Uterus (tissue), 2 donors: ENCODE data around the gene MUC2.

ENCODE experiments used
- POLR2A ChIP-seq, 2 donors: fragments of 450-650 bp; IDR thresholded peaks; one replicate each; pipeline ENCODE4 v1.6.1; 2016; ENCODE audit warnings: antibody characterized with exemption in 2 of 2, mild to moderate bottlenecking in 1 of 2, moderate library complexity in 1 of 2
- TF ChIP-seq, protein P1 (sequence below), 4 experiments: fragments of 200-600 bp in 2 of 4; fragments of 450-650 bp in 2 of 4; sonication (generic) in 2 of 4; IDR thresholded peaks; one replicate each; pipeline ENCODE4 v1.5.1; 2016 to 2019; ENCODE audit warnings: antibody characterized with exemption in 4 of 4, mild to moderate bottlenecking in 2 of 4, moderate library complexity in 1 of 4

- TF ChIP-seq POLR2A (IDR thresholded peaks at IDR 0.05) = no peak
- TF ChIP-seq, protein P1, sequence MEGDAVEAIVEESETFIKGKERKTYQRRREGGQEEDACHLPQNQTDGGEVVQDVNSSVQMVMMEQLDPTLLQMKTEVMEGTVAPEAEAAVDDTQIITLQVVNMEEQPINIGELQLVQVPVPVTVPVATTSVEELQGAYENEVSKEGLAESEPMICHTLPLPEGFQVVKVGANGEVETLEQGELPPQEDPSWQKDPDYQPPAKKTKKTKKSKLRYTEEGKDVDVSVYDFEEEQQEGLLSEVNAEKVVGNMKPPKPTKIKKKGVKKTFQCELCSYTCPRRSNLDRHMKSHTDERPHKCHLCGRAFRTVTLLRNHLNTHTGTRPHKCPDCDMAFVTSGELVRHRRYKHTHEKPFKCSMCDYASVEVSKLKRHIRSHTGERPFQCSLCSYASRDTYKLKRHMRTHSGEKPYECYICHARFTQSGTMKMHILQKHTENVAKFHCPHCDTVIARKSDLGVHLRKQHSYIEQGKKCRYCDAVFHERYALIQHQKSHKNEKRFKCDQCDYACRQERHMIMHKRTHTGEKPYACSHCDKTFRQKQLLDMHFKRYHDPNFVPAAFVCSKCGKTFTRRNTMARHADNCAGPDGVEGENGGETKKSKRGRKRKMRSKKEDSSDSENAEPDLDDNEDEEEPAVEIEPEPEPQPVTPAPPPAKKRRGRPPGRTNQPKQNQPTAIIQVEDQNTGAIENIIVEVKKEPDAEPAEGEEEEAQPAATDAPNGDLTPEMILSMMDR (IDR thresholded peaks at IDR 0.05) = no peak
Measured at GRCh38 chr11:1031121-1031899, 43.4 kb upstream of the MUC2 start.
